Fibroblast of villous mesenchyme (primary cell): ENCODE data around the gene NHS. TPM values are rescaled to one million over a fixed set of nuclear protein-coding genes. Genes with fewer than 3 reads are reported as not detected.

ENCODE experiments used
- DNase-seq: peaks from one replicate; pipeline ENCODE4 v3.0.0-alpha.2; 2010; ENCODE audit warnings: low read depth
- H3K4me3 ChIP-seq: 2 replicates; pipeline ENCODE4 v1.5.1; 2011; ENCODE audit warnings: low read depth, mild to moderate bottlenecking, low read length
- CTCF ChIP-seq: IDR thresholded peaks from 2 replicates; pipeline ENCODE4 v1.5.1; 2012; ENCODE audit warnings: low read depth, mild to moderate bottlenecking, low read length; ENCODE audit not compliant: insufficient read depth
- total RNA-seq: library from RNA; depleted of rRNA; stranded (reverse); fragments of >200 nt; gene quantifications from 2 replicates; pipeline ENCODE4 v1.2.3, GENCODE V29; 2012

The NHS gene
- total RNA-seq, 1 donor = 5.2 TPM

- peak; percentile 13 for DNase-seq
- no peak overlapping the region for H3K4me3 ChIP-seq
- peak; percentile 23 for TF ChIP-seq CTCF
Observed at GRCh38 chrX:17744896-17745523, 370.0 kb downstream of the NHS start.

- H3K4me3 ChIP-seq = no peak overlapping the region
- no peak for DNase-seq
- no peak for TF ChIP-seq CTCF
Observed at GRCh38 chrX:17747692-17748091, 372.7 kb downstream of the NHS start.

GRCh38 chrX:17748684-17749083, 373.7 kb downstream of the NHS start:
- no peak overlapping the region for H3K4me3 ChIP-seq
- DNase-seq = no peak
- no peak for TF ChIP-seq CTCF

- TF ChIP-seq CTCF = no peak
- peak; percentile 7 for DNase-seq
- H3K4me3 ChIP-seq = no peak overlapping the region
Observed at GRCh38 chrX:17750436-17750835, 375.4 kb downstream of the NHS start.

- H3K4me3 ChIP-seq = no peak overlapping the region
- TF ChIP-seq CTCF = no peak
Observed at GRCh38 chrX:17758382-17758781, 383.4 kb downstream of the NHS start.

GRCh38 chrX:17759990-17760389, 385.0 kb downstream of the NHS start:
- no peak for TF ChIP-seq CTCF
- no peak for DNase-seq
- H3K4me3 ChIP-seq = no peak overlapping the region

More at GRCh38 chrX:17758382-17758781, 383.4 kb downstream of the NHS start:
- no peak for DNase-seq

GRCh38 chrX:17767734-17768133, 392.7 kb downstream of the NHS start:
- TF ChIP-seq CTCF = no peak
- H3K4me3 ChIP-seq = no peak overlapping the region
- DNase-seq = no peak
